AG09309 (cell line): Measurements from ENCODE around the gene PTPRG.

ENCODE experiments used
- DNase-seq: peaks from one replicate; pipeline ENCODE4 v3.0.0-alpha.2; 2010; ENCODE audit warnings: low read depth
- H3K4me3 ChIP-seq: 2 replicates; pipeline ENCODE4 v1.5.1; 2011; ENCODE audit warnings: mild to moderate bottlenecking, low read depth, low read length, moderate library complexity; ENCODE audit not compliant: control insufficient read depth
- TF ChIP-seq, protein P1 (sequence below): IDR thresholded peaks from 2 replicates; pipeline ENCODE4 v1.5.1; 2011; ENCODE audit warnings: mild to moderate bottlenecking, low read depth, low read length, inconsistent platforms; ENCODE audit not compliant: insufficient read depth, control insufficient read depth; ENCODE audit errors: missing control alignments

PTPRG gene

DNA sequence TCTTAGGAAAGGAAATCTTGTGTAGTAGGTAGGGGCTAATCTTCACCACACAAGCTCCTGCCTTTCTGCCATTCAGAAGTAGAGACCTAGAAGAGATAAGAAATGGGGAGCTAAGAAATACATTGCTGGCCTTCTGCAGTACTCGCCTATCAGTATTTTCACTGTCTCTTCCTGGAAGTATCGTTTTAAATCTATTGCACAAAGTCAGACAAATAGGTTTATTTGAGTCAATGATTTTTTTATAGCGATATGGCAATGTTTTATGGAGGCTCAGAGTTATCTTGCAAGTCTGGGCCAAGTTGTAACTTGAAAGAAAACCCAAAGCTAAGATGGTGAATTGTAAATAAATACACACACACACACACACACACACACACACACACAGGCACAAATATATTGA, 103.8 kb downstream of the PTPRG start:
- H3K4me3 ChIP-seq: no peak overlapping the region
- TF ChIP-seq, protein P1, sequence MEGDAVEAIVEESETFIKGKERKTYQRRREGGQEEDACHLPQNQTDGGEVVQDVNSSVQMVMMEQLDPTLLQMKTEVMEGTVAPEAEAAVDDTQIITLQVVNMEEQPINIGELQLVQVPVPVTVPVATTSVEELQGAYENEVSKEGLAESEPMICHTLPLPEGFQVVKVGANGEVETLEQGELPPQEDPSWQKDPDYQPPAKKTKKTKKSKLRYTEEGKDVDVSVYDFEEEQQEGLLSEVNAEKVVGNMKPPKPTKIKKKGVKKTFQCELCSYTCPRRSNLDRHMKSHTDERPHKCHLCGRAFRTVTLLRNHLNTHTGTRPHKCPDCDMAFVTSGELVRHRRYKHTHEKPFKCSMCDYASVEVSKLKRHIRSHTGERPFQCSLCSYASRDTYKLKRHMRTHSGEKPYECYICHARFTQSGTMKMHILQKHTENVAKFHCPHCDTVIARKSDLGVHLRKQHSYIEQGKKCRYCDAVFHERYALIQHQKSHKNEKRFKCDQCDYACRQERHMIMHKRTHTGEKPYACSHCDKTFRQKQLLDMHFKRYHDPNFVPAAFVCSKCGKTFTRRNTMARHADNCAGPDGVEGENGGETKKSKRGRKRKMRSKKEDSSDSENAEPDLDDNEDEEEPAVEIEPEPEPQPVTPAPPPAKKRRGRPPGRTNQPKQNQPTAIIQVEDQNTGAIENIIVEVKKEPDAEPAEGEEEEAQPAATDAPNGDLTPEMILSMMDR: no peak
- DNase-seq: no peak

DNA sequence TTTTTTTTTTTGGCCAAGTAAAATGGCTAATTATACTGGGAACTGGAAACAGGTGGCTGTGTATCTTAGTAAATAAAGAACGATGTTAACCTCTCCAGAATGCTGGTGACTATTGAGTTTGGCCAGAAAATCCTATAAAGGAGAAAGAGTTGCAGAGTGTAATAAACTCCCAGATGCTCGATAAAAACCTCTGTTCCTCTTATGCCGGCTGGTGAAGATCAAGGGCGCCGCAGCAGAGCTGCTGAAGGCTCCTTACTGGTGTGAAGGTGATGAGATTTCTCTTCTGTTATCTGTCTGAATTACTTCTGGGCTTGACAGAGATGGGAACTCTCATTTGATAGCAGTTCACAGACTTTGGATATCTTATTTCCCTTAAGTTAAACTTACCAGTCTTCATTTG, 104.6 kb downstream of the PTPRG start:
- no peak for DNase-seq
- no peak overlapping the region for H3K4me3 ChIP-seq
- TF ChIP-seq, protein P1: no peak

DNA sequence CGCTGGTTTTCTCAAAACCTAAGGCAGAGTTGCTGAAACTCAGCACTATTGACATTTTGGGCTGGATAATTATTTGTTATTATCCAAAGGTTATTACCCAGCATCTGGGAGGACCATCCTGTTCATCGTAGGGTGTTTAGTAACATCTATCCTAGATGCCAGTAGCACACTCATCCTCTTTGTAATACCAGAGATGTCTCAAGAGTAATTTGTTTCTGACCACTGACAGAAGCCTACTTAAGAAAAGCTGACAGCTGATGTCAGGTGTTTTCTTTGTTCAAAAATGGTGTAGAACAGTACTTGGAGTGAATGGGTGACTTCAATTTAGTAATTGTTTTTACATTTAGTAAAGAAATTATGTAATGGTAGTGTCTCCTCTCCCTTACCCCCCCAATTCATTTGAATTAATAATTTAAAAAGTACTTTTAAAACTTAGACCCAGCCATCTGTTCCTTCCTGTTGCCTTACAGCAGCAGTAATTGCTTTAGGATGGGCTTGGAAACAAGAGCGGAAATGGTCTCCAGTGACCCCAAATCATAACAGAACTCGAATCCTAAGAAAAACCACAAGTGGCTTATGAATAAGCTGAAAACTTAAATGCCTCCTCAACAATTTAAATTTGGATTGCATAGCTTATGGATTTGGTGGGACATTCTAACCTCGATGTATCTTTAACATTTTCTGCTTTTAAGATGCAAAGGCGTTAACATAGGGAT, 105.4 kb downstream of the PTPRG start:
- TF ChIP-seq, protein P1: no peak
- no peak overlapping the region for H3K4me3 ChIP-seq
- no peak for DNase-seq

DNA sequence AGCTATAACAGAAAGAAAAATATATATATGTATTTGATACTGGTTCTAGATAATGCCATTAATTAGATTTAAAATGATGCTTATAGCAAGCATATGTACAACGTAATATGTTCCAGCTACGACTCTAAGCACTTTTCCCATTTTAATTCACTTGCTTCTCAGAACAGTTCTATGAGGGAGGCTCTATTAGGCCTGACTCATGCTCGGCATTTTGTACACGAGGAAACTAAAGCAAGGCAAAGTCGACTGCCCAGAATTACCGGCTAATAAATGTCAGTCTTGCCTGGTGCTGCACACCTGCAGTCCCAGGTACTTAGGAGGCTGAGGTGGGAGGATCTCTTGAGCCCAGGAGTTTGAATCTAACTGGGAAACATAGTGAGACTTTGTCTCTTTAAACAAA, 106.0 kb downstream of the PTPRG start:
- TF ChIP-seq, protein P1: no peak

DNA sequence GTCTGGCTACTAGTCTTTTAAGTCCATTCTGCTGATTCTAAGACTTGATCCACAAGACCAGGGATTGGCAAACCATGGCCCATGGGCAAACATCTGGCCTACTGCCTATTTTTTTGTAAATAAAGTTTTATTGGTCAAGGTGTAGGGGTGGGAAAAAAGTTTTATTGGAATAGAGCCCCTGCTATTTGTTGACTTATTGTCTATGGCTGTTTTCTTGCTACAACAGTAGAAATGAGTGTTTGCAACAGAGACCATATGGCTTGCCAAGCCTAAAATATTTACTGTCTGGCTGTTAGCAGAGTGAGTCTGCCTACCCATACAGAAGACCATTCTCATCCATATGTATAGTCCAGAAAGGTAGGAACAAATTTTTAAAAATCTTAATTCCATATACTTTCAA, 106.4 kb downstream of the PTPRG start:
- TF ChIP-seq, protein P1: no peak
- DNase-seq: no peak
- H3K4me3 ChIP-seq: no peak overlapping the region

More for the DNA sequence above, 106.0 kb downstream of the PTPRG start:
- no peak overlapping the region for H3K4me3 ChIP-seq
- DNase-seq: no peak

DNA sequence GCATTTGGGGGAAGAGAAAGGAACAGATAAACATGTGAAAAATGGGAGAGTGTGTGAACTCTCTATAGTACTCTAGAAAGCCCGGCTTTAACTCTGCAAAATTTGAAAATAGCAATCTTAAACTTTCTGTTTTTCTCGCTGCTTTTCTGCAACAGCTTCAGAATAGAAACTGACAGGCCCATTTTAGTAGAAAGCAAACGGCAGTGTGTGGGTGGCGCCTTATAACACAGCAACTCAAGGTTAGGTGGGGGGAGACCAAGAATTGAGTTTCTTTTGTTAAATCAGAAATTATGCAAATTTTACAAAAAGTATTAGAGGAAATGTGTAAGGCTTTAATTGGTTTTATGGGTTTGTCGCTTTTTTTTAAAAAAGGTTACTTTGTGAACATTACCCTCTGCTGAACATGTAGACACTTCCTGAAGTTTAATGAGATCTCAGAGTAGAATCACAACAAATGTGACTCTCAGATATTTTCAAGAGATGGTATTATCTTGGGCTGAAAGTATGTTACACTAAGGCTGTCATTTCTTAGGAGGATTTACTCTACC, 107.0 kb downstream of the PTPRG start:
- no peak for DNase-seq
- TF ChIP-seq, protein P1: no peak
- no peak overlapping the region for H3K4me3 ChIP-seq
